Fibroblast of lung (primary cell): ENCODE measurements around the gene RABGAP1L.

Experiments used
- CTCF ChIP-seq, 2 donors: IDR thresholded peaks in 1 of 2; conservative IDR thresholded peaks in 1 of 2; 1 replicate in 1 of 2; 2 replicates in 1 of 2; pipeline ENCODE4 v1.5.1; 2011 to 2012; ENCODE audit warnings: low read length in 2 of 2, control low read depth in 1 of 2, inconsistent platforms in 1 of 2, low read depth in 1 of 2, mild to moderate bottlenecking in 1 of 2
- EZH2 ChIP-seq: IDR thresholded peaks from 2 replicates; pipeline ENCODE4 v1.5.1; 2012; ENCODE audit warnings: low read length, control low read depth, mild to moderate bottlenecking; ENCODE audit errors: missing control alignments

GRCh38 chr1:174800876-174801275 is 641.6 kb downstream of the RABGAP1L start:
- TF ChIP-seq CTCF (conservative IDR thresholded peaks at IDR 0.05 in 1 of 2, IDR thresholded peaks at IDR 0.05 in 1 of 2; ENCODE audit: low read depth in 1 of 2, low read length in 2 of 2) (no peak), EZH2 (no peak)
